ENCODE results near the gene ZNF433. TPM values are rescaled to one million over a fixed set of nuclear protein-coding genes. Genes with fewer than 3 reads are reported as not detected.
"Not testable (repeated sequence)": the region's sequence is repeated elsewhere in the genome, so short reads cannot be mapped to it uniquely, and the experiment has no call there.

ZNF433 gene
- 4.5 and 7.5 TPM in 2 replicates for total RNA-seq
- long read RNA-seq, transcript ZNF433-203 (5 exons, 2,322 nt) = minor isoform, 9 of 28 reads
- long read RNA-seq, transcript ZNF433-201 (4 exons, 2,280 nt) = minor isoform, 6 of 28 reads
- long read RNA-seq, transcript ZNF433-208 (4 exons, 785 nt) = major isoform, 10 of 28 reads
- long read RNA-seq, partial matches to known transcripts = 0 of 28 reads
- long read RNA-seq, other reads (novel, unspliced or antisense) = 3 of 28 reads

DNA sequence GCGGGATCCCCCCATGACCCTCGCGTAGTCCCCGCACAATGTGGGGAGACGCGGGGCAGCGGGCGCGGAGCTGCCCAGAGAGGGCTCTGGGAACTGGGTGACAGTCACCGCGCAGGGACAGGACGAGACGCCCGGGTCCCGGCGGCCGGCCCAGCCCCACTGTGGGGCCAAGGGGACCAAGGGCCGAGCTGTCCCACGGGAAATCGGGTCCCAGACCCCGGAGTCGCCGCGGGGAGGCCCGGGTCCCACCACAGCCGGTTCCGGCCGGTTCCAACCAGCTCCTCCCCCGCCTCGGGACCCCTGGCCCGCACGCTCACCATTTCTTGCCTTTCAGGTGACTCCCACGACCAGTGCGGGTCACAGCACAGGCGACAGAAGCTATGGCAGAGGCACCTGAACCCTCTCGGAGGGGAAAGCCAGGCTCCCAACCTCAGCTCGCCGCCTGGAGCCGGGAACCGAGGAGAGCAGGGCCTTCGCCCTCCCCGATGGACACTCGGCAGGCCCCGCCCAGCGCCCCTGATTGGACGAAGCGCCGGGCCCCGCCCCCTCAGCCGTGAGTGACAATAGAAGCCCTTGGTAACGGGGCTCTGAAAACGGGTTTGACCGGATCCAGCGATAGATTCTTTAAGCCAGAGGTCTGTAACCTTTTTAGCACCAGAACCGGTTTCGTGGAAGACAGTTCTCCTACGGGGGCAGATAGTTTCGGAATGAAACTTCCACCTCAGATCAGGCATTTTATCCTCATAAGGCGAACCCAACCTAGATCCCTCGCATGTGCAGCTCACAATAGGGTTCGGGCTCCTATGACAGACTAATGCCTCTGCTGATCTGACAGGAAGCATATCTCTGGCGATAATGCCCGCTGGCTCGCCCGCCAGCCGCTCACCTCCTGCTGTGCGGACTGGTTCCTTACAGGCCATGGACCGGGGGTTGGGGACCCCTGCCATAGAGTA, at the start of gene ZNF433:
TSS of gene ZNF433 (minus strand) at position 460 of the 953 bp plus-strand sequence. CDS start at position 320, 140 bp downstream.
- H3K27me3 Mint-ChIP-seq (ENCODE audit: unreplicated experiment) = no peaks in the 10 kb centered on the region
- H3K9me3 Mint-ChIP-seq (ENCODE audit: unreplicated experiment) = no peaks in the 10 kb centered on the region
- H3K27ac Mint-ChIP-seq (ENCODE audit: unreplicated experiment) = peak within 1 kb of the TSS; percentile 99
- DNase-seq (ENCODE audit: extremely low spot score, unreplicated experiment) = peak; percentile 97
- TF ChIP-seq, protein P1, sequence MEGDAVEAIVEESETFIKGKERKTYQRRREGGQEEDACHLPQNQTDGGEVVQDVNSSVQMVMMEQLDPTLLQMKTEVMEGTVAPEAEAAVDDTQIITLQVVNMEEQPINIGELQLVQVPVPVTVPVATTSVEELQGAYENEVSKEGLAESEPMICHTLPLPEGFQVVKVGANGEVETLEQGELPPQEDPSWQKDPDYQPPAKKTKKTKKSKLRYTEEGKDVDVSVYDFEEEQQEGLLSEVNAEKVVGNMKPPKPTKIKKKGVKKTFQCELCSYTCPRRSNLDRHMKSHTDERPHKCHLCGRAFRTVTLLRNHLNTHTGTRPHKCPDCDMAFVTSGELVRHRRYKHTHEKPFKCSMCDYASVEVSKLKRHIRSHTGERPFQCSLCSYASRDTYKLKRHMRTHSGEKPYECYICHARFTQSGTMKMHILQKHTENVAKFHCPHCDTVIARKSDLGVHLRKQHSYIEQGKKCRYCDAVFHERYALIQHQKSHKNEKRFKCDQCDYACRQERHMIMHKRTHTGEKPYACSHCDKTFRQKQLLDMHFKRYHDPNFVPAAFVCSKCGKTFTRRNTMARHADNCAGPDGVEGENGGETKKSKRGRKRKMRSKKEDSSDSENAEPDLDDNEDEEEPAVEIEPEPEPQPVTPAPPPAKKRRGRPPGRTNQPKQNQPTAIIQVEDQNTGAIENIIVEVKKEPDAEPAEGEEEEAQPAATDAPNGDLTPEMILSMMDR (IDR thresholded peaks at IDR 0.05) = no peak
- peaks cover 16% of the 10 kb centered on the region for H3K4me1 Mint-ChIP-seq (ENCODE audit: unreplicated experiment)
- H3K4me3 Mint-ChIP-seq (ENCODE audit: unreplicated experiment) = peak within 1 kb of the TSS; percentile 93
- peaks cover 7% of the 10 kb centered on the region for H3K36me3 Mint-ChIP-seq (ENCODE audit: unreplicated experiment)

DNA sequence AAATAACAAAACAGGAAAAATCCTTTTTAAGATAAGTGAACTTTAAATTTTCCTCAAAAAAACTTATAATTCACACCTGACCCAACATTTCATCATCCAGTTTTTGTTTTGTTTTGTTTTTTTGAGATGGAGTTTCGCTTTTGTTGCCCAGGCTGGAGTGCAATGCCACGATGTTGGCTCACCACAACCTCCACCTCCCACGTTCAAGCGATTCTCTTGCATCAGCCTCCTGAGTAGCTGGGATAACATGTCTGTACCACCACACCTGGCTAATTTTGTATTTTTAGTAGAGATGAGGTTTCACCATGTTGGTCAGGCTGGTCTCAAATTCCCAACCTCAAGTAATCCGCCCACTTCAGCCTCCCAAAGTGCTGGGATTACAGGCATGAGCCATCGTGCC, 47.9 kb upstream of the ZNF433 start:
- not testable (repeated sequence) for H3K4me3 Mint-ChIP-seq (ENCODE audit: unreplicated experiment); H3K27me3 Mint-ChIP-seq (ENCODE audit: unreplicated experiment); DNase-seq (ENCODE audit: extremely low spot score, unreplicated experiment); H3K27ac Mint-ChIP-seq (ENCODE audit: unreplicated experiment); H3K4me1 Mint-ChIP-seq (ENCODE audit: unreplicated experiment)
- peaks cover 31% of the 10 kb centered on the region for H3K36me3 Mint-ChIP-seq (ENCODE audit: unreplicated experiment)
- H3K9me3 Mint-ChIP-seq (ENCODE audit: unreplicated experiment) = peaks cover 22% of the 10 kb centered on the region

DNA sequence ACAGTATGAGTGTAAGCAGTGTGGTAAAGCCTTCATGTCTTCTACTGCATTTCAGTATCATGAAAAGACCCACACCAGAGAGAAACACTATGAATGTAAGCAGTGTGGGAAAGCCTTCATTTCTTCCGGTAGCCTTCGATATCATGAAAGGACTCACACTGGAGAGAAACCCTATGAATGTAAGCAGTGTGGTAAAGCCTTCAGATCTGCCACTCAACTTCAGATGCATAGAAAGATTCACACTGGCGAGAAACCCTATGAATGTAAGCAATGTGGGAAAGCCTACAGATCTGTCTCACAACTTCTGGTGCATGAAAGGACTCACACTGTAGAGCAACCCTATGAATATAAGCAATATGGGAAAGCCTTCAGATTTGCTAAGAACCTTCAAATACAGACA, 41.9 kb upstream of the ZNF433 start:
- Mint-ChIP-seq H3K9me3 (ENCODE audit: unreplicated experiment) (peaks cover 41% of the 10 kb centered on the region), H3K4me3 (ENCODE audit: unreplicated experiment) (no peak overlapping the region), H3K27ac (ENCODE audit: unreplicated experiment) (no peak overlapping the region)

DNA sequence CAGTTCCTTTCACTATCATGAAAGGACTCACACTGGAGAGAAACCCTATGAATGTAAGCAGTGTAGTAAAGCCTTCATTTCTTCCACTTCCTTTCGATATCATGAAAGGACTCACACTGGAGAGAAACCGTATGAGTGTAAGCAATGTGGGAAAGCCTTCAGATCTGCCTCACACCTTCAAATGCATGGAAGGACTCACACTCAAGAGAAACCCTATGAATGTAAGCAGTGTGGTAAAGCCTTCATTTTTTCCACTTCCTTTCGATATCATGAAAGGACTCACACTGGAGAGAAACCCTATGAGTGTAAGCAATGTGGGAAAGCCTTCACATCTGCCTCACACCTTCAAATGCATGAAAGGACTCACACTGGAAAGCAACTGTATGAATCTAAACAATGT, 40.9 kb upstream of the ZNF433 start:
- H3K36me3 Mint-ChIP-seq (ENCODE audit: unreplicated experiment) = peaks cover 73% of the 10 kb centered on the region
- H3K27ac Mint-ChIP-seq (ENCODE audit: unreplicated experiment); H3K4me3 Mint-ChIP-seq (ENCODE audit: unreplicated experiment); DNase-seq (ENCODE audit: extremely low spot score, unreplicated experiment); H3K27me3 Mint-ChIP-seq (ENCODE audit: unreplicated experiment); H3K4me1 Mint-ChIP-seq (ENCODE audit: unreplicated experiment): not testable (repeated sequence)
- H3K9me3 Mint-ChIP-seq (ENCODE audit: unreplicated experiment) = peaks cover 41% of the 10 kb centered on the region

More for the DNA sequence above, 41.9 kb upstream of the ZNF433 start:
- DNase-seq (ENCODE audit: extremely low spot score, unreplicated experiment) = no peak
- Mint-ChIP-seq H3K4me1 (ENCODE audit: unreplicated experiment) (no peaks in the 10 kb centered on the region), H3K36me3 (ENCODE audit: unreplicated experiment) (peaks cover 75% of the 10 kb centered on the region), H3K27me3 (ENCODE audit: unreplicated experiment) (no peaks in the 10 kb centered on the region)
- TF ChIP-seq, protein P1 (IDR thresholded peaks at IDR 0.05) = no peak

DNA sequence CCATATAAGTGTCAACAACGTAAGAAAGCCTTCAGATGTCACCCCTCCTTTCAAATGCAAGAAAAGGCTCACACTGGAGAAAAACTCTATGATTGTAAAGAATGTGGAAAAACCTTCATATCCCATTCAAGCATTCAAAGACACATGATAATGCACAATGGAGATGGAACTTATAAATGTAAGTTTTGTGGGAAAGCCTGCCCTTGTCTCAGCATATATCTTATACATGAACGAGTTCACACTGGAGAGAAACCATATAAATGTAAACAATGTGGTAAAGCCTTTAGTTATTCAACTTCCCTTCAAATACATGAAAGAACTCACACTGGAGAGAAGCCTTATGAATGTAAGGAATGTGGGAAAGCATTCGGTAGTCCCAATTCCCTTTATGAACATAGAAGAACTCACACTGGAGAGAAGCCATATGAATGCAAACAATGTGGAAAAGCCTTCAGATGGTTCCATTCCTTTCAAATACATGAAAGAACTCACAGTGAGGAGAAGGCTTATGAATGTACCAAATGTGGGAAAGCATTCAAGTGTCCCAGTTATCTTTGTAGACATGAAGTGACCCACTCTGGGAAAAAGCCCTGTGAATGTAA, 40.2 kb upstream of the ZNF433 start:
- no peak for DNase-seq (ENCODE audit: extremely low spot score, unreplicated experiment)
- peaks cover 42% of the 10 kb centered on the region for H3K9me3 Mint-ChIP-seq (ENCODE audit: unreplicated experiment)
- H3K27me3 Mint-ChIP-seq (ENCODE audit: unreplicated experiment) = no peaks in the 10 kb centered on the region
- H3K4me3 Mint-ChIP-seq (ENCODE audit: unreplicated experiment) = no peak overlapping the region
- peaks cover 74% of the 10 kb centered on the region for H3K36me3 Mint-ChIP-seq (ENCODE audit: unreplicated experiment)
- H3K4me1 Mint-ChIP-seq (ENCODE audit: unreplicated experiment) = no peaks in the 10 kb centered on the region
- H3K27ac Mint-ChIP-seq (ENCODE audit: unreplicated experiment) = peak overlapping the region; percentile 11
- TF ChIP-seq, protein P1 (IDR thresholded peaks at IDR 0.05) = no peak

Data from osteocyte (in vitro differentiated cells).